ENCODE data around the gene CLDN17. TPM values are rescaled to one million over a fixed set of nuclear protein-coding genes. Genes with fewer than 3 reads are reported as not detected.

The CLDN17 gene
- total and polyA plus RNA-seq, 2 of the 8 experiments (the other 6 are each of a cell fraction or from before 2014, with no cell fraction given): not detected

- H3K14ac ChIP-seq (ENCODE audit: insufficient read length): no peak overlapping the region
- no peak overlapping the region for H3K56ac ChIP-seq (replicated peaks; ENCODE audit: insufficient read length, low read depth, low read length)
- no peaks in the 10 kb centered on the region for H3K36me3 ChIP-seq (ENCODE audit: control insufficient read depth in 2 of 4, insufficient read depth in 4 of 4, low read length in 3 of 4)
- no peak overlapping the region for H4K8ac ChIP-seq (ENCODE audit: extremely low read depth, insufficient read depth, low read length)
- H3K23ac ChIP-seq (ENCODE audit: insufficient read length): no peak overlapping the region
- H3K27ac ChIP-seq (ENCODE audit: low read depth, low read length): no peak overlapping the region
- H3K4me2 ChIP-seq (ENCODE audit: insufficient read depth in 1 of 2, low read depth in 2 of 2, low read length in 2 of 2): no peak overlapping the region
- H3K79me2 ChIP-seq (ENCODE audit: control insufficient read depth in 1 of 2, insufficient read depth in 2 of 2, low read length in 2 of 2): no peaks in the 10 kb centered on the region
- H4K91ac ChIP-seq (replicated peaks; ENCODE audit: insufficient read length, low read length): no peak overlapping the region
- no peak overlapping the region for H2BK5ac ChIP-seq (ENCODE audit: low read depth, low read length)
- H3K4me3 ChIP-seq (ENCODE audit: extremely low read depth in 1 of 4, insufficient read depth in 2 of 4, low read depth in 3 of 4, low read length in 4 of 4): no peak overlapping the region
- H3K9ac ChIP-seq (replicated peaks in 1 of 4; ENCODE audit: extremely low read depth in 1 of 4, low read depth in 3 of 4, low read length in 3 of 4): no peak overlapping the region
- no peaks in the 10 kb centered on the region for H4K20me1 ChIP-seq (replicated peaks in 1 of 2; ENCODE audit: control insufficient read depth in 1 of 2, insufficient read depth in 2 of 2, low read length in 2 of 2)
- POLR2A ChIA-PET (ENCODE audit: partially characterized antibody): no interaction called here
- H3K18ac ChIP-seq (ENCODE audit: extremely low read depth, low read length): no peak overlapping the region
- TF ChIP-seq RAD21 (IDR thresholded peaks at IDR 0.05 in 1 of 2, conservative IDR thresholded peaks at IDR 0.05 in 1 of 2; ENCODE audit: low read depth in 2 of 2, low read length in 2 of 2): peak in 1 of 2 experiments; percentile 13; a peak in 1 of 4 replicates
- TF ChIP-seq, protein P1, sequence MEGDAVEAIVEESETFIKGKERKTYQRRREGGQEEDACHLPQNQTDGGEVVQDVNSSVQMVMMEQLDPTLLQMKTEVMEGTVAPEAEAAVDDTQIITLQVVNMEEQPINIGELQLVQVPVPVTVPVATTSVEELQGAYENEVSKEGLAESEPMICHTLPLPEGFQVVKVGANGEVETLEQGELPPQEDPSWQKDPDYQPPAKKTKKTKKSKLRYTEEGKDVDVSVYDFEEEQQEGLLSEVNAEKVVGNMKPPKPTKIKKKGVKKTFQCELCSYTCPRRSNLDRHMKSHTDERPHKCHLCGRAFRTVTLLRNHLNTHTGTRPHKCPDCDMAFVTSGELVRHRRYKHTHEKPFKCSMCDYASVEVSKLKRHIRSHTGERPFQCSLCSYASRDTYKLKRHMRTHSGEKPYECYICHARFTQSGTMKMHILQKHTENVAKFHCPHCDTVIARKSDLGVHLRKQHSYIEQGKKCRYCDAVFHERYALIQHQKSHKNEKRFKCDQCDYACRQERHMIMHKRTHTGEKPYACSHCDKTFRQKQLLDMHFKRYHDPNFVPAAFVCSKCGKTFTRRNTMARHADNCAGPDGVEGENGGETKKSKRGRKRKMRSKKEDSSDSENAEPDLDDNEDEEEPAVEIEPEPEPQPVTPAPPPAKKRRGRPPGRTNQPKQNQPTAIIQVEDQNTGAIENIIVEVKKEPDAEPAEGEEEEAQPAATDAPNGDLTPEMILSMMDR (IDR thresholded peaks at IDR 0.05; ENCODE audit: control extremely low read depth in 1 of 3, insufficient read depth in 1 of 3, low read depth in 1 of 3, low read length in 3 of 3): peak in 1 of 3 experiments; percentile 11; a peak in 1 of 4 replicates
- no peak for TF ChIP-seq BCL11A (IDR thresholded peaks at IDR 0.05; ENCODE audit: low read depth in 2 of 2, low read length in 2 of 2)
- no peak for TF ChIP-seq GTF2F1 (IDR thresholded peaks at IDR 0.05; ENCODE audit: borderline replicate concordance, low read depth, low read length)
- no peak for TF ChIP-seq PHF8 (conservative IDR thresholded peaks at IDR 0.05; ENCODE audit: low read depth, low read length)
- no peak for TF ChIP-seq KDM5A (IDR thresholded peaks at IDR 0.05; ENCODE audit: low read length)
- TF ChIP-seq NRF1 (IDR thresholded peaks at IDR 0.05; ENCODE audit: low read depth, low read length): no peak
- no peak for TF ChIP-seq RXRA (IDR thresholded peaks at IDR 0.05; ENCODE audit: insufficient read depth, low read depth, low read length)
- no peak for TF ChIP-seq RBBP5 (IDR thresholded peaks at IDR 0.05; ENCODE audit: borderline replicate concordance, low read depth, low read length)
- DNase-seq (ENCODE audit: low read depth in 1 of 2, low spot score in 2 of 2) (no peak), FAIRE-seq (no peak)
- no peak overlapping the region for H2BK12ac ChIP-seq (ENCODE audit: low read depth, low read length)
- no peak overlapping the region for H3K4ac ChIP-seq (replicated peaks; ENCODE audit: insufficient read length, low read depth, low read length)
- H2AK5ac ChIP-seq (ENCODE audit: low read depth, low read length): no peak overlapping the region
- WGBS, 2 experiments (ENCODE audit: extremely low coverage in 1 of 2, insufficient coverage in 1 of 2, insufficient read length in 1 of 2, insufficient replicate concordance in 2 of 2, low coverage in 1 of 2, low lambda C conversion rate in 2 of 2, missing lambda C conversion rate in 1 of 2): 86% methylated on average over 5 of the region's 5 CpGs; no CpG with 5 or more reads in 1 of the 2 experiments
- H3K23me2 ChIP-seq (ENCODE audit: low read depth, low read length): no peaks in the 10 kb centered on the region
- H2AFZ ChIP-seq (ENCODE audit: low read length): 0 out of 2 replicates have a peak overlapping the region, but pooled peaks have one; percentile 47
- H2BK20ac ChIP-seq (ENCODE audit: low read length): no peak overlapping the region
- no peaks in the 10 kb centered on the region for H3K79me1 ChIP-seq (ENCODE audit: low read depth, low read length)
- H3K27me3 ChIP-seq (replicated peaks in 1 of 4; ENCODE audit: control insufficient read depth in 3 of 4, extremely low read depth in 1 of 4, insufficient read depth in 3 of 4, low read length in 3 of 4): no peaks in the 10 kb centered on the region
- H3K4me1 ChIP-seq (replicated peaks in 1 of 4; ENCODE audit: control insufficient read depth in 3 of 4, insufficient read depth in 4 of 4, low read length in 3 of 4): no peaks in the 10 kb centered on the region
- no peak overlapping the region for H2BK15ac ChIP-seq (ENCODE audit: low read length)
- no peak overlapping the region for H4K5ac ChIP-seq (ENCODE audit: insufficient read length, low read depth, low read length)
- no peaks in the 10 kb centered on the region for H3K9me3 ChIP-seq (ENCODE audit: insufficient read depth in 2 of 2, low read depth in 1 of 2, low read length in 1 of 2)
- CTCF ChIA-PET (ENCODE audit: partially characterized antibody): interaction anchor here (0.6 kb wide), 1 partner anchor 358 kb away, joined by 3 read pairs; no protein-coding TSS in a partner anchor
- H2BK120ac ChIP-seq (replicated peaks; ENCODE audit: low read depth, low read length): no peak overlapping the region
These were observed 43.0 kb upstream of the CLDN17 start for GRCh38 chr21:30209601-30210000.
